K562 (cell line): Measurements from ENCODE around the gene ANXA3.
"Not testable (repeated sequence)": the region's sequence is repeated elsewhere in the genome, so short reads cannot be mapped to it uniquely, and the experiment has no call there.

Experiments used
- CBX5 ChIP-seq: IDR thresholded peaks from 2 replicates; pipeline ENCODE4 v1.6.1; 2014; ENCODE audit warnings: low read depth, borderline replicate concordance
- CEBPB ChIP-seq: fragments of 450-650 bp; IDR thresholded peaks from 2 replicates; pipeline ENCODE4 v1.6.1; 2016; ENCODE audit warnings: missing genetic modification characterization, missing compliant biosample characterization
- EWSR1 ChIP-seq: fragments of 450-650 bp; IDR thresholded peaks from 2 replicates; pipeline ENCODE4 v1.6.1; 2018; ENCODE audit warnings: borderline replicate concordance, mild to moderate bottlenecking, low read depth, moderate library complexity; ENCODE audit not compliant: partially characterized antibody
- JUNB ChIP-seq: fragments of 450-650 bp; formaldehyde crosslinking; conservative IDR thresholded peaks from 2 replicates; pipeline ENCODE4 v1.4.0; 2020; ENCODE audit warnings: mild to moderate bottlenecking
- KDM1A ChIP-seq, 2 experiments: fragments of 450-650 bp; IDR thresholded peaks; 2 replicates each; pipeline ENCODE4 v1.6.1; 2016; ENCODE audit warnings: mild to moderate bottlenecking in 2 of 2
- KDM4B ChIP-seq, 2 experiments: fragments of 450-650 bp in 1 of 2; sonication (generic) in 1 of 2; IDR thresholded peaks; 2 replicates each; pipeline ENCODE4 v1.6.1; 2016 to 2017; ENCODE audit warnings: borderline replicate concordance in 2 of 2, antibody characterized with exemption in 1 of 2, low read depth in 1 of 2, mild to moderate bottlenecking in 1 of 2
- NRF1 ChIP-seq, 2 experiments: fragments of 450-650 bp; IDR thresholded peaks in 1 of 2; conservative IDR thresholded peaks in 1 of 2; 2 replicates each; pipeline ENCODE4 v1.6.1; 2014; ENCODE audit warnings: mild to moderate bottlenecking in 2 of 2
- POLR2A ChIP-seq: fragments of 450-650 bp; conservative IDR thresholded peaks from 2 replicates; pipeline ENCODE4 v1.6.1; 2016
- SIN3A ChIP-seq, 2 experiments: fragments of 150-350 bp in 1 of 2; IDR thresholded peaks; 2 replicates each; pipeline ENCODE4 v1.6.1; 2011 to 2016; ENCODE audit warnings: borderline replicate concordance in 2 of 2, low read depth in 2 of 2, low read length in 2 of 2, mild to moderate bottlenecking in 2 of 2, moderate library complexity in 2 of 2; ENCODE audit not compliant: control insufficient read depth in 1 of 2
- ZMIZ1 ChIP-seq, 2 experiments: fragments of 150-350 bp in 1 of 2; IDR thresholded peaks; 2 replicates each; pipeline ENCODE4 v1.6.1; 2012 to 2016; ENCODE audit warnings: low read depth in 2 of 2, low read length in 2 of 2, mild to moderate bottlenecking in 1 of 2, moderate library complexity in 1 of 2
- ZNF24 ChIP-seq: fragments of 450-650 bp; IDR thresholded peaks from 2 replicates; pipeline ENCODE4 v1.6.1; 2016
- ZNF584 ChIP-seq: fragments of 200-800 bp; sonication (Bioruptor generic); IDR thresholded peaks from 2 replicates; pipeline ENCODE4 v1.6.1; 2016; ENCODE audit warnings: low read depth, mild to moderate bottlenecking, missing genetic modification characterization, missing compliant biosample characterization
- TF ChIP-seq, protein P1 (sequence below), 3 experiments: IDR thresholded peaks in 2 of 3; conservative IDR thresholded peaks in 1 of 3; 2 replicates each; pipeline ENCODE4 v1.5.1; 2011 to 2012; ENCODE audit warnings: low read length in 3 of 3, mild to moderate bottlenecking in 3 of 3, control low read depth in 2 of 3, improper control_type of control experiment in 1 of 3, inconsistent platforms in 1 of 3, low read depth in 1 of 3, mixed read lengths in 1 of 3, moderate library complexity in 1 of 3; ENCODE audit not compliant: insufficient read depth in 2 of 3
- TF ChIP-seq, protein P2 (sequence below): sonication (generic); formaldehyde crosslinking; IDR thresholded peaks from 2 replicates; pipeline ENCODE4 v1.9.0; 2022; ENCODE audit warnings: mild to moderate bottlenecking, missing genetic modification reagents

DNA sequence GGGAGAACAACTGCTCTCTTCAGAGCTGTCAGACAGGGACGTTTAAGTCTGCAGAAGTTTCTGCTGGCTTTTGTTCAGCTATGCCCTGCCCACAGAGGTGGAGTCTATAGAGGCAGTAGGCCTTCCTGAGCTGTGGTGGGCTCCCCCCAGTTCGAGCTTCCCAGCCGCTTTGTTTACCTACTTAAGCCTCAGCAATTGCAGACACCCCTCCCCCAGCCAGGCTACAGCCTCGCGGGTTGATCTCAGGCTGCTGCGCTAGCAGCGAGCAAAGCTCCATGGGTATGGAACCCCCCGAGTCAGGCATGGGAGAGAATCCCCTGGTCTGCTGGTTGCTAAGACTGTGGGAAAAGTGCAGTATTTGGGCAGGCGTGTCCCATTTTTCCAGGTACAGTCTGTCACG is 45.3 kb upstream of the ANXA3 start:
- not testable (repeated sequence) for TF ChIP-seq KDM1A (IDR thresholded peaks at IDR 0.05); NRF1 (conservative IDR thresholded peaks at IDR 0.05 in 1 of 2, IDR thresholded peaks at IDR 0.05 in 1 of 2); CBX5; ZNF24; KDM4B (IDR thresholded peaks at IDR 0.05; ENCODE audit: borderline replicate concordance in 2 of 2, low read depth in 1 of 2); ZNF584 (CRISPR knock-in tag); POLR2A; EWSR1; CEBPB (tag); JUNB (CRISPR knock-in tag); ZMIZ1 (IDR thresholded peaks at IDR 0.05; ENCODE audit: low read depth in 2 of 2, low read length in 2 of 2); SIN3A (IDR thresholded peaks at IDR 0.05; ENCODE audit: borderline replicate concordance in 2 of 2, control insufficient read depth in 1 of 2, low read depth in 2 of 2, low read length in 2 of 2)
- TF ChIP-seq, protein P1, sequence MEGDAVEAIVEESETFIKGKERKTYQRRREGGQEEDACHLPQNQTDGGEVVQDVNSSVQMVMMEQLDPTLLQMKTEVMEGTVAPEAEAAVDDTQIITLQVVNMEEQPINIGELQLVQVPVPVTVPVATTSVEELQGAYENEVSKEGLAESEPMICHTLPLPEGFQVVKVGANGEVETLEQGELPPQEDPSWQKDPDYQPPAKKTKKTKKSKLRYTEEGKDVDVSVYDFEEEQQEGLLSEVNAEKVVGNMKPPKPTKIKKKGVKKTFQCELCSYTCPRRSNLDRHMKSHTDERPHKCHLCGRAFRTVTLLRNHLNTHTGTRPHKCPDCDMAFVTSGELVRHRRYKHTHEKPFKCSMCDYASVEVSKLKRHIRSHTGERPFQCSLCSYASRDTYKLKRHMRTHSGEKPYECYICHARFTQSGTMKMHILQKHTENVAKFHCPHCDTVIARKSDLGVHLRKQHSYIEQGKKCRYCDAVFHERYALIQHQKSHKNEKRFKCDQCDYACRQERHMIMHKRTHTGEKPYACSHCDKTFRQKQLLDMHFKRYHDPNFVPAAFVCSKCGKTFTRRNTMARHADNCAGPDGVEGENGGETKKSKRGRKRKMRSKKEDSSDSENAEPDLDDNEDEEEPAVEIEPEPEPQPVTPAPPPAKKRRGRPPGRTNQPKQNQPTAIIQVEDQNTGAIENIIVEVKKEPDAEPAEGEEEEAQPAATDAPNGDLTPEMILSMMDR (IDR thresholded peaks at IDR 0.05 in 2 of 3, conservative IDR thresholded peaks at IDR 0.05 in 1 of 3; ENCODE audit: insufficient read depth in 2 of 3, low read depth in 1 of 3, low read length in 3 of 3) = not testable (repeated sequence)
- TF ChIP-seq, protein P2, sequence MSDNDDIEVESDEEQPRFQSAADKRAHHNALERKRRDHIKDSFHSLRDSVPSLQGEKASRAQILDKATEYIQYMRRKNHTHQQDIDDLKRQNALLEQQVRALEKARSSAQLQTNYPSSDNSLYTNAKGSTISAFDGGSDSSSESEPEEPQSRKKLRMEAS = not testable (repeated sequence)
